Activated CD4-positive, alpha-beta T cell treated with anti-CD3 and anti-CD28 coated beads for 4 hours (primary cell): ENCODE data around the gene GRIK2.

Source experiments
- DNase-seq, 2 donors: peaks; one replicate each; pipeline ENCODE4 v3.0.0-alpha.2; 2020

Gene GRIK2

GRCh38 chr6:101462576-101462975, 69.1 kb downstream of the GRIK2 start:
- DNase-seq = no peak

GRCh38 chr6:101465863-101466262, 72.4 kb downstream of the GRIK2 start:
- no peak for DNase-seq

- DNase-seq = no peak
Measured at GRCh38 chr6:101477436-101477835, 83.9 kb downstream of the GRIK2 start.

GRCh38 chr6:101478891-101479290, 85.4 kb downstream of the GRIK2 start:
- DNase-seq = no peak

- DNase-seq = no peak
Measured at GRCh38 chr6:101482606-101483005, 89.1 kb downstream of the GRIK2 start.

GRCh38 chr6:101484781-101485180, 91.3 kb downstream of the GRIK2 start:
- no peak for DNase-seq

GRCh38 chr6:101486124-101486523, 92.6 kb downstream of the GRIK2 start:
- DNase-seq = no peak

GRCh38 chr6:101486726-101487125, 93.2 kb downstream of the GRIK2 start:
- DNase-seq = no peak

- no peak for DNase-seq
Measured at GRCh38 chr6:101489456-101489855, 95.9 kb downstream of the GRIK2 start.

GRCh38 chr6:101490857-101491256, 97.3 kb downstream of the GRIK2 start:
- DNase-seq = no peak

GRCh38 chr6:101502818-101503217, 109.3 kb downstream of the GRIK2 start:
- DNase-seq = no peak

- no peak for DNase-seq
Measured at GRCh38 chr6:101509536-101509935, 116.0 kb downstream of the GRIK2 start.

- no peak for DNase-seq
Measured at GRCh38 chr6:101513181-101513580, 119.7 kb downstream of the GRIK2 start.

GRCh38 chr6:101516578-101516977, 123.1 kb downstream of the GRIK2 start:
- DNase-seq = no peak

- no peak for DNase-seq
Measured at GRCh38 chr6:101517632-101518031, 124.1 kb downstream of the GRIK2 start.

- no peak for DNase-seq
Measured at GRCh38 chr6:101522254-101522653, 128.7 kb downstream of the GRIK2 start.

GRCh38 chr6:101527467-101527866, 134.0 kb downstream of the GRIK2 start:
- no peak for DNase-seq

GRCh38 chr6:101528801-101529200, 135.3 kb downstream of the GRIK2 start:
- DNase-seq = no peak

GRCh38 chr6:101531538-101531937, 138.0 kb downstream of the GRIK2 start:
- no peak for DNase-seq

GRCh38 chr6:101534386-101534785, 140.9 kb downstream of the GRIK2 start:
- DNase-seq = no peak

GRCh38 chr6:101534821-101535220, 141.3 kb downstream of the GRIK2 start:
- DNase-seq = no peak

- DNase-seq = no peak
Measured at GRCh38 chr6:101537753-101538316, 144.3 kb downstream of the GRIK2 start.

GRCh38 chr6:101539510-101540245, 146.2 kb downstream of the GRIK2 start:
- DNase-seq = no peak

- no peak for DNase-seq
Measured at GRCh38 chr6:101541894-101542293, 148.4 kb downstream of the GRIK2 start.

- no peak for DNase-seq
Measured at GRCh38 chr6:101543796-101544195, 150.3 kb downstream of the GRIK2 start.
